OCI-LY7 (cell line): ENCODE measurements around the gene ZNF407. TPM values are rescaled to one million over a fixed set of nuclear protein-coding genes. Genes with fewer than 3 reads are reported as not detected.

Experiments used
- BruUV-seq: library from RNA; stranded (reverse); fragments of 400-500 nt; replicated peaks from 2 replicates; lab custom pipeline; 2021; lab: Mats Ljungman, UMichigan
- CTCF ChIA-PET: fragments of 300-600 bp; sonication (Branson Sonifier 250); formaldehyde crosslinking; loops from one replicate; lab custom pipeline; 2022; ENCODE audit warnings: antibody characterized with exemption; ENCODE audit not compliant: unreplicated experiment; lab: Charles Lee
- POLR2A ChIA-PET: fragments of 300-600 bp; sonication (Branson Sonifier 250); formaldehyde crosslinking; loops from one replicate; lab custom pipeline; 2022; ENCODE audit warnings: antibody characterized with exemption; lab: Charles Lee
- DNase-seq: peaks from one replicate; pipeline ENCODE4 v3.0.0-alpha.2; 2015; ENCODE audit warnings: low spot score
- H2AFZ ChIP-seq: fragments of 200-600 bp; sonication (generic), shearing (Covaris generic); 2 replicates; pipeline ENCODE4 v1.6.1; 2014; ENCODE audit warnings: mild to moderate bottlenecking, antibody characterized with exemption, low read length, moderate library complexity
- H3K27ac ChIP-seq: fragments of 200-600 bp; sonication (generic); 2 replicates; pipeline ENCODE4 v1.5.1; 2014; ENCODE audit warnings: mixed run types, low read depth, mild to moderate bottlenecking, moderate library complexity, low read length, inconsistent platforms; ENCODE audit not compliant: poor library complexity, severe bottlenecking
- H3K36me3 ChIP-seq: fragments of 200-600 bp; sonication (generic); 2 replicates; pipeline ENCODE4 v1.6.1; 2014; ENCODE audit warnings: mild to moderate bottlenecking, antibody characterized with exemption, low read length, moderate library complexity, mixed read lengths; ENCODE audit not compliant: insufficient read depth
- H3K4me1 ChIP-seq: fragments of 200-600 bp; sonication (generic); 2 replicates; pipeline ENCODE4 v1.5.1; 2014; ENCODE audit warnings: mild to moderate bottlenecking, low read length; ENCODE audit not compliant: insufficient read depth, poor library complexity, severe bottlenecking
- H3K4me2 ChIP-seq: fragments of 200-600 bp; sonication (generic); 2 replicates; pipeline ENCODE4 v1.6.1; 2014; ENCODE audit warnings: mild to moderate bottlenecking, low read length
- H3K4me3 ChIP-seq: fragments of 200-600 bp; sonication (generic); 2 replicates; pipeline ENCODE4 v1.5.1; 2014; ENCODE audit warnings: mild to moderate bottlenecking, low read depth, low read length; ENCODE audit not compliant: poor library complexity, severe bottlenecking
- H3K79me2 ChIP-seq: fragments of 200-600 bp; sonication (generic); 2 replicates; pipeline ENCODE4 v1.6.1; 2016; ENCODE audit warnings: low read depth, mild to moderate bottlenecking, low read length, moderate library complexity, mixed read lengths; ENCODE audit not compliant: insufficient read depth
- H3K9me2 ChIP-seq: fragments of 200-600 bp; sonication (generic); 2 replicates; pipeline ENCODE4 v1.6.1; 2016; ENCODE audit warnings: mild to moderate bottlenecking, low read length, mixed read lengths; ENCODE audit not compliant: insufficient read depth
- H3K9me3 ChIP-seq: fragments of 200-600 bp; sonication (generic); 2 replicates; pipeline ENCODE4 v1.6.1; 2014; ENCODE audit warnings: mild to moderate bottlenecking, mixed run types, low read length, mixed read lengths
- H4K20me1 ChIP-seq: fragments of 200-600 bp; sonication (generic); 2 replicates; pipeline ENCODE4 v1.6.1; 2014; ENCODE audit warnings: mild to moderate bottlenecking, antibody characterized with exemption, low read length, moderate library complexity, mixed read lengths; ENCODE audit not compliant: insufficient read depth
- CTCF ChIP-seq: fragments of 200-600 bp; sonication (generic); conservative IDR thresholded peaks from 2 replicates; pipeline ENCODE4 v1.5.1; 2014; ENCODE audit warnings: mild to moderate bottlenecking, antibody characterized with exemption, low read length, moderate library complexity, mixed read lengths
- EZH2phosphoT487 ChIP-seq: fragments of 200-600 bp; sonication (generic); IDR thresholded peaks from 2 replicates; pipeline ENCODE4 v1.6.1; 2018; ENCODE audit warnings: low read depth, borderline replicate concordance, mild to moderate bottlenecking, mixed run types, antibody characterized with exemption, low read length, moderate library complexity, mixed read lengths
- intact Hi-C: fragments of 100-400 bp; cut with micrococcal nuclease; formaldehyde crosslinking; loops from one replicate; pipeline ENCODE4 v1.10.0; 2022; ENCODE audit not compliant: unreplicated experiment
- total RNA-seq, 2 experiments: library from RNA; depleted of rRNA in 1 of 2; stranded (reverse); fragments of >200 nt in 1 of 2; shearing (Covaris generic) in 1 of 2; gene quantifications; 2 replicates each; pipeline ENCODE4 v1.2.3, GENCODE V29; 2014 to 2022

ZNF407 gene
- total RNA-seq, 2 experiments from 2014 or later: 8.9 to 11.9 TPM

DNA sequence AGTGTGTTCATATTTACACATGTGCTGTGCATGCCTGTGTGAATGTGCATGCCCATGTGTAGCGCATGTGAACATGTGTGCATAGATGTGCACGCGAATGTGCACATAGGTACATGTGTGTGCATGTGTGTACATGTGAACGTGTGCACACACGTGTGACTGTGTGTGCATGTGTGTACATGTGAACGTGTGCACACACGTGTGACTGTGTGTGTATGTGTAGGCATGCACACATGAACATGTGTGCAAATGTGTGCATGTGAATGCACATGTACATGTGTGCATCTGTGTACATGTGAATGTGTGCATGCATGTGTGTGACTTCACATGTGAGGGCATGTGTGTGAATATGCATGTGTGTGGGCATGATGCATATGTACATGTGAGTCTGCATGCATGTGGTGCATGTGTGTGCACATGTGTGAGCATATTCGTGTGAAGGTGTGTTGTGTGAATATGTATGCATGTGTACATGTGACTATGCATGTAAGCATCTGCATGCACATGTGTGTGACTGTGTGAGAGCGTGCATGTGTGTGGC lies 488.9 kb downstream of the ZNF407 start:
- Histone ChIP-seq H3K79me2 (no peaks in the 10 kb centered on the region), H3K9me3 (no peaks in the 10 kb centered on the region), H3K27ac (no peak overlapping the region), H3K4me2 (no peak overlapping the region), H3K4me3 (no peak overlapping the region), H2AFZ (no peak overlapping the region), H3K9me2 (no peaks in the 10 kb centered on the region), H4K20me1 (no peaks in the 10 kb centered on the region), H3K36me3 (no peaks in the 10 kb centered on the region), H3K4me1 (no peaks in the 10 kb centered on the region)
- TF ChIP-seq CTCF: no peak
- TF ChIP-seq EZH2phosphoT487: no peak
- intact Hi-C loops: no loop called here
- ChIA-PET POLR2A (no interaction called here), CTCF (no interaction called here)
- no peak for DNase-seq
- no TSS peak for BruUV-seq

- Histone ChIP-seq H3K9me2 (no peaks in the 10 kb centered on the region), H3K4me2 (no peak overlapping the region), H3K4me3 (no peak overlapping the region), H3K4me1 (no peaks in the 10 kb centered on the region), H4K20me1 (no peaks in the 10 kb centered on the region), H3K36me3 (no peaks in the 10 kb centered on the region), H3K9me3 (no peaks in the 10 kb centered on the region), H3K79me2 (no peaks in the 10 kb centered on the region), H2AFZ (no peak overlapping the region), H3K27ac (no peak overlapping the region)
- BruUV-seq: no TSS peak
- ChIA-PET POLR2A (no interaction called here), CTCF (no interaction called here)
- no peak for DNase-seq
- intact Hi-C loops: no loop called here
- TF ChIP-seq CTCF (no peak), EZH2phosphoT487 (no peak)
Observed at GRCh38 chr18:75087119-75088020, 489.7 kb downstream of the ZNF407 start.
